ENCODE data around the gene AKT3.

The AKT3 gene

DNA sequence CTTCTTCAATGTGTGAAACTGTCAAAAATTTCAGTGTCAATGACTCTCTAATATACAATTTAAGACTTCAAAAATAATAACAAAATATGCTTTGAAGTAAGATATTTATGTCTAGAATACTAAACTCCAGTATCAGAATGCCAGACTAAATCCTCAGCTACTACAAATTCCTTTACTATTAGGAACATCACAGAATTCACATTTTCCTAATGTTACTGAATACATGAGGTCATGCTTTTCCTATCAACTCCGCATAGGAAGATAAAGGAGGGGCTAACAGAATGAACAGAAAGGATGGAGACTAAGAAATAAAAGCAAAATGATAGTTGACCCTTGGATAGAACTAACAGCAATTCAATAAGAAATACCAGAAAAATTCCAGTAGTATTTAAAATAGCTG, 301.5 kb downstream of the AKT3 start:
- no peak for DNase-seq

DNA sequence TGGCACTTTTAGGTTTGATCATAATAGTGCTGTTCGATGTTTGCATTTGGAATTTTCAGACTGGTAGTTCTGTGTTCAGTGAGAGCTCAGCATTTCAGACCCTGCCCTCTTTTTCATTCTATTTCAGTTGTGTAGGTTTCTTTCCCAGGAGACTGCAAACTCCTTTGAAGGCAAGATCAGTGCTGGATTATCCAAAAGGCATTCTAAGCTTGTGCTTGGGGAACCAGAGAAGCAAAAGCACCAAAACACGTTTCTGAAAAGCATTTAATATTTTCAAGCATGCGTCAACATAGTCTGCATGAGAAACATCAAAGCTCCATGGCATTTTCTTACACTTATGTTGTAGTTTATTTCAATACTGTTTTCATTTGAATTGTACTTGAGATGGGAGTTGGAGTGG, 302.2 kb downstream of the AKT3 start:
- DNase-seq: no peak

DNA sequence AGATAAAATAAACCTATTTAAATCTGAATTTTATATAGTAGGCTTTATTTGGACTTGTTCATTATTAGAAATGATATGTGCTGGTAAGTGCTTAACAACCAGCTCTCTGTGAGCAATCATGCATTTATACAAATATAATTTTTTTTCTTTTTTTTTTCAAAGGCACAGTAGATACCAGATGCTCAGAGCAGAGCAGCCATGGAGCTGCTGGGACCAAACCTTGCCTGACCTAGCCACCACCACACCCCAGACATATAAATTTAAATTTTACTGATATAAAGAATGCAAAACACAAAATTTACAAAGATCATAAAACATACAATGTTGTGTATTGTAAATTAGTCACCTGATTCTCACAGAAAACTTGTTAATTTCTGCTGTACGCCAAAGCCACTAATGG, 303.6 kb downstream of the AKT3 start:
- DNase-seq: no peak

DNA sequence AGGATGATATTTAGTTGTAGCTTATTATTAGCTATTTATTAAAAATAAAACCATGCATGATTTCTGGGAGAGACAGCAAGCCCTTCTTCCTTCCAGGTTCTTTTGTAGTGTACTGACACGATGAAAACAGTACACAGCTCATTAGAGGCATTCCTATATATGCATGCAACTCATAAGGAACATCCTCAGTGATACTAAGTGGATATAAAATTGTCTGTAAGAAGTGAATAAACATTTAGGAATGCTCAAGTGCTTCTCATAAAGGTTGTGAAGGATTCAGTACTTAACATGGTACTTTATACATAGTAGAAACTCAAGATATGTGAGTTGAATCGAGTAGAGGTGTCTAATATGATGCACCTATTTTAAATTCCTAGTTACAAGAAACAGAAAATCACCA, 306.5 kb downstream of the AKT3 start:
- no peak for DNase-seq

DNA sequence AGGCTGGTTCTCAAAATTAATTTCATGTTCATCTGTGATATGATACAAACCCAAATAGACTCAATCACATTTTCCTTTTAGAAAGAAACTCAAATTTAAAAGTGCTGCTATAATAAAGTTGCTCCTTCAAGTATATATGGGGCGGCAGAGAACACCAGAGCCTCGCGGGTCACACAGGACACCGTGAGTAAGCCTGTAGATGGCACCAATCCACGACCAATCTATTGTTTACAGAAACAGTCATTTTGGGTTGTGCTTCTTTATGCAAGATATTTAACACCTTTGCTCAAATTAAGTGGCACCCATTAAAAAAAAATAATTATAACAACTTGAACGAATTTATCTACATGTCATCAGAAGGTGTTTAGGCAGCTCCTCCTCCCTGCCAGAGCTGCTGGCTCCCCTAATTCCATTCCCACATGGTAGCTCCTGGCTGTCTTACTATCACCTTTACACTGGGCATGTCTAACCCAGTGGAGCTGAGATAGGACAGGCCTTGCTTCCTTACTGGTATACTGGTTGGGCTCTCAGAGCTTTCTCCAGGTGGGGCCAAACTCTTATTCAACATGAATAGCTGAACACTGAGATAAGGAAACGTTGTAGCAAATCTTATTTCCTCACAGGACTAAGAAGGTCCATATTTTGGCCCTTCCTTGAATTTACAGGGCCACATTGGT, 307.2 kb downstream of the AKT3 start:
- no peak for DNase-seq

DNA sequence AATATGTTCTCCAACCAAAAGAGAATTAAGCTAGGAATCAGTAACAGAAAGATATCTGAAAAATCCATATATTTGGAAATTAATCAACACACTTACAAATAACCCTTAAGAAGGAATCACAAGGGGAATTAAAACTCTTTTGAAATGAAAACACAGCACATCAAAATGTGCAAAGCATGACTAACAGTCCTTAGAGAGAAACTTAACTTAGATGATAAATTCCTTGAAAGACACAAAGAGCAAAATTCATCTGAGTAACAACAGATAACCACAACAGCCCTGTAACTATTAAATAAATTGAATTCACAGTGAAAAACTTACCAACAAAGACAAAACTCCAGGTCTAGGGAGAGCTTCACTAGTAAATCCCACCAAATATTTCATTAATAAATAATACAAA, 310.4 kb downstream of the AKT3 start:
- no peak for DNase-seq

DNA sequence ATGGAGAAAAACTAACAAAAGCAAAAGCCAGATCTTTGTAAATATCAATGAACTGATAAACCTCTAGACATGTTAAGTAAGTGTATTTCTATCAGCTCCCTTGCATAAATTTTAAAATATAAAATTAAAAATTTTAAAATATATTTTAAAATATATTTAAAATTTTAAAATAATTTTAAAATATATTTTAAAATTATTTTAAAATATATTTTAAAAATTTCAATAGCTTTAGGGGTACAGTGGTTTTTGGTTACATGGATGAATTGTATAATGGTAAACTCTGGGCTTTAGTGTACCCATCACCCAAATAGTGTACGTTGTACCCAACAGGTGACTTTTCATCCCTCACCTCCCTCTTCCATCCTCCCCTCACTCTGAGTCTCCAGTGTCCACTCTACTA, 315.0 kb downstream of the AKT3 start:
- no peak for DNase-seq

DNA sequence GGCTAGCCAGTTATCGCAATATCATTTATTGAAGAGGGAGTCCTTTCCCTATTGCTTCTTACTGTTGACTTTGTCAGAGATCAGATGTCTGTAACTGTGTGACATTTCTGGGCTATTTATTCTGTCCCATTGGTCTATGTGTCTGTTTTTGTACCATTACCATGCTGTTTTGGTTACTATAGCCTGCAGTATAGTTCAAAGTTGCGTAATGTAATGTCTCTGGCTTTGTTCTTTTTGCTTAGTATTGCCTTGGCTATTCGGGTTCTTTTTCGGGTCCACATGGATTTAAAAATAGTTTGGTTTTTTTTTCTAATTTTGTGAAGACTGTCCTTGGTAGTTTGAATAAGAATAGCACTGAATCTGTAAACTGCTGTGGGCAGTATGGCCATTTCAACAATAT, 320.5 kb downstream of the AKT3 start:
- DNase-seq: no peak

DNA sequence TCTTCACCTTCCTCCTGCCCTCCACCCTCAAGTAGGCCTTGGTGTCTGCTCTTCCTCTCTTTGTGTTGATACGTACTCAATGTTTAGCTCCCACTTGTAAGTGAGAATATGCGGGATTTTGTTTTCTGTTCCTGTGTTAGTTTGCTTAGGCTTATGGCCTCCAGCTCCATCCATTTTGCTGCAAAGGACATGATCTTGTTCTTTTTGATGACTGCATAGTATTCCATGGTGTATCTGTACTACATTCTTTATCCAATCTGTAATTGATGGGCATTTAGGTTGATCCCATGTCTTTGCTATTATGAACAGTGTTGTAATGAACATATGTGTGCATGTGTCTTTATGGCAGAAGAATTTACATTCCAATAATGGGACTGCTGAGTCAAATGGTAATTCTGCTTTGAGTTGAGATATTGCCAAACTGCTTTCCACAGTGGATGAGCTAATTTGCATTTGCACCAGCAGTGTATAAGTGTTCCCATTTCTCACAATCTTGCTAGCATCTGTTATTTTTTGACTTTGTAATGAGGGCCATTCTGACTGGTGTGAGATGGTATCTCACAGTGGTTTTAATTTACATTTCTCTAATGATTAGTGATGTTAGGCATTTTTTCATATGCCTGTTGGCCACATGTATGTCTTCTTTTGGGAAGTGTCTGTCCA, 321.5 kb downstream of the AKT3 start:
- no peak for DNase-seq

DNA sequence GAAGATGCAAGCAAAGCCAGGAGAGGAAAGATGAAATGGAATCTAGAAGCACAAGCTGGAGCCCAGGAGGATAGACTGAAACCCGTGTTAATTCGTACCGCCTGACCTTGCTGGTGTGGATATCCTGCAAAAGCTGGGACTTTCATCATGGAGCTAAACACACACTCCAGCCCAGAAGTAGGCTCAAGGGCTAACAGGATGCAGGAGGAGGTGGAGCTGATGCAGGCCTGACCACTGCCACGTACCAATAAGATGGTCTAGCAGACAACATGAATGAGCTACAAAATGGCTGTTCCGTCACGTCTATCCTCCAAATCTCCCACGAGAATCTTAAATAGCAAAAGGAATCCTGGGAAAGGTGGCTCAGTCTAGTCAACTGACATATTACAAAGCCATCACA, 323.9 kb downstream of the AKT3 start:
- no peak for DNase-seq

DNA sequence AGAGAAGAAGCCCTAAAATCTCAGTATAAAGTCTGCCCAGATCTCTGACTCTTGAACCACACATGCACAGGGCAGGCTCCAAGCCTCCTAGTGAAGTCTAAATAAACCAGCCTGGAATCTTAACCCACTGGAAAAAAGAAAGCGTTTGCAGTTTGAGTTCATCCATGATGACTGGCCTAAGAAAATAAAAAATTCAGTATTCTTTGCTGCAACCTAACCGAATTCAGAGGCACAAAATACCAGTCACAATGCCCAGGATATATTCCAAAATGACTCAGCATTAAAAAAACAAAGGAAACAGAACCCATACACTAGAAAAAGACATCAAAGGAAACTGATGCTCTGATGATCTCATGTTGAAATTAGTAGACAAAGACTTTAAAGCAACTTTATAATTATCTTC, 325.0 kb downstream of the AKT3 start:
- no peak for DNase-seq

DNA sequence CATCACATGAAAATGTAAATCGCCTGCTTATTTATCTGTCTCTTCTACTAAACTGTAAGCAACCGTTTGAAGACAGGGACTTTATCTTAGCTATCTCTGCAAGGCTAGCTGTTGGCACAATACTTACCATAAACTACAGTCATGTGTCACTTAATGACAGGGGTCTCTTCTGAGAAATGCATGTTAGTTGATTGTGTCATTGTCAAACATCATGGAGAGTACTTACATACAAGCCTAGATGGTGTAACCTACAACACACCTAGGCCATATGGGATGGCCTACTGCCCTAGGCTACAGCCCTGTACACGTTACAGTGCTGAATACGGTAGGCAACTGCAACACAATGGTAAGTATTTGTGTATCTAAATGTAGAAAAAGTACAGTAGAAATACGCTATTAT, 326.3 kb downstream of the AKT3 start:
- no peak for DNase-seq

DNA sequence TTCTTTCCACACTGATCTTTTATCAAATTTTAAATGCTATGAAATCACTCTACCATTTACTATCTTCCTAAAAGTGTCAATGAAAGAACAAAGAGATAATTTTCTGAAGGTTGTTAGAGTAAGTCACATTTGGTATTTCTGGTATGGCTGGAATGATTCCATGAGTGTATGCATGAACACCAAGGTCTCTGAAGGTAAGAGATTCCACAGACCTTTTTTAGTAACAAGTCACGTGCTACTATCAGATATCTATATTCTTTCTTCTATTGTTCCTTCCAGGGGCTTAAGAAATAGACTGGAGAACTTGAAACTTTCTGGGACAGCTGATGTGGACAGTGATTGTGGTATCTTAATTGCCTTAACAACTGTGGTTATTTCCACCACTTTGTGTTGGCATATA, 329.2 kb downstream of the AKT3 start:
- DNase-seq: no peak

DNA sequence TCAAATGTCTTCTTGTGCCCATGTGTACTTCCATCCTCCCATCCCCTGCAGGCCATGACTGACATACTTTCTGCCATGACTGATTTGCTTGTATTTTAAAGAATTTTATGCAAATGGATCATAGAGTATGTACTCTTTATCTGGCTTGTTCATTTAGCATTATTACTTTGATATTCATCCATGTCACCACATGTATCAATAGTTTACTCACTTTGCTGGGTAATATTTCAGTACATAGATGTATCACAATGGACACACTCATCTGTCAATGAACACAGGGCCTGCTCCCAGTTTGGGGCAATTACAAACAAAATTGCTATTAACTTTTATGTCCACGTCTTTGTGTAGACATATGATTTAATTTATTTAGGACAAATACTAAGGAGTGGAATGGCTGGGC, 335.1 kb downstream of the AKT3 start:
- DNase-seq: no peak

DNA sequence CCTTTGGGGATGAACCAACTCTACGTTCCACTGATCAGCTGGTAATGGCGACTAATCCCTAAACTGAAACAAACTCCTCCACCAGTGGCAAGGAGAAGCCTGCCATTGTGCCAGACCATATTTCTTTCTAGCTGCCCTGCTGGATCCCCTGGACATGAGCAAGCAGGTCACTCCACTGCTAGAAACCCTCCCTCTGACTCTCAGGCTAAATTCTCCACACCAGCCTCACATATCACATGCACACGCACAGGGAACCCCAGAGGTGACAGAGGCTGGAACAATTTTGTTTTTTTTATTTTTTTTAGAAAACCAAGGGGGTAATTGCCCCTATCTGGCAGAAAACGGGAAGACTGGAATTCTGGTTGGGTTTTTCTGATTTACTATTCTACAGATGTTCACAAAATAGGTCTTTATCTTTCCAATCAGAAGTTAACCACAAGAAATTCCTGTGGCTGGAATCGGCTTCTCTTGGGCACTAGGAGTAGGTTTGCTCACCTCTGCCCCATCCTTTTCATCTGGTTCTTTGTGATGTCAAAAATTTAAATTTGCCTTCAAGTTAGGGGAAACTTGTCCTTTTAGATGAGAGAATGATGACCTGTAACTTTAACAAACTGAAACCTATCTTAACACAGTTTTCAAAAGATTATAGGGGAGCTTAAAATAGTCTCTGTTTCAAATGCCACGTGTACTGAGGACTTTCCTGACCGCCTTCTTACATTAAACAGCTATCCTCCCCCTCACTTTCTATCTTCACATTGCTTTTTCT, 336.1 kb downstream of the AKT3 start:
- DNase-seq: no peak

DNA sequence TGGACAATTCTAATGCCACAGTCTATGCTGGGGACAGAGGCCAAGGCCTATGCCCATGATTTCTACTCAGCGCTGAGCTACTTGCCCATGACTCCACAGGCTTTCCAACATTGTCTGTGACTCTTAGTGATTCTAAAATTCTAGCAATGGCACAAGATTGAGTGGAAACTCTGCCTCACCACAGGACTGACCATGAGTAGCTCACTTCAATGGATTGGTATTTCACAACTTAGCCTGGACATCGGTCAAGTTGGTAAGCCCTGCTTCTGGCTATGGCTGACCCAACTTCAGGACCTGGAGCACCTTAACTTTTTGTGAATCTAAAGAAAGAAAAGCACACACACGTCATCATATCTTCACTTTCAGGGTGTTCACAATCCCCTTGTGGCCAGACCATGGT, 339.1 kb downstream of the AKT3 start:
- no peak for DNase-seq

DNA sequence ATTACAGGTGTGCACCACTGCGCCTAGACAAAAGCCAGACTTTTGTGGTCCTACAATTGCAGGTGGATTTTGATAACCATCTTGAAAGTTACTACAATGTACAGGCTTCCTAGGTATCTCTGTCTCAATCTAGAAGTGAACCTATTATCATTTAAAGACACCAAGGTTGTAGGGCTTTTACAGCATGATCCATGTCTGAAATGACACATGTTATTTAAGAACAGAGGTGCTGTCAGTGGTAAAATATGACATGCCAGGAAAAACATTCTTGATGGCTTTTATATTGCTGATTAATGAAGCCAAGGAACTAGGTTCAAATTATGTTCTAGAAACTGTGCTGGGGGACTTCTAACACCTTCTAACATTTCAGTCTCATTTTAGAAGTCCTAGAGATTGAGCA, 341.1 kb downstream of the AKT3 start:
- DNase-seq: no peak

DNA sequence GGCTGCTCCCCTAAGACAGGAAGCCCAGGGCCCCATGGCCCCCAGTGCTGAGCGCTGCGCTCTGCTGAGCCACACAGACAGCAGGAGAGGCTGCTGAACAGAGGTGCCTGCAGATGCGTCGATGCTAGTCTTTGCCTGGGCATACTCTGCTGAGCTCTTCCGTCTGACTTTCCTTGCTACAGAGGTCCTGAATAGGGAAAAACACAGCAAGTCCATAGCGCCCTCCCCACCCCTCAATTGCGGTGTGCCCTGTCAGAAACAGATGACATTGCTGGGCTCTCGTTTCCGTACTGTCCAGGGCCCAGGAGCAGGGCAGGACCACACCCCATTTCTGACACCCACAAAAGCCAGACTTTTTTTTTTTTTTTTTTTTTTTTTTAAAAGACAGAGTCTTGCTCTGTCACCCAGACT, 341.7 kb downstream of the AKT3 start:
- DNase-seq: no peak

DNA sequence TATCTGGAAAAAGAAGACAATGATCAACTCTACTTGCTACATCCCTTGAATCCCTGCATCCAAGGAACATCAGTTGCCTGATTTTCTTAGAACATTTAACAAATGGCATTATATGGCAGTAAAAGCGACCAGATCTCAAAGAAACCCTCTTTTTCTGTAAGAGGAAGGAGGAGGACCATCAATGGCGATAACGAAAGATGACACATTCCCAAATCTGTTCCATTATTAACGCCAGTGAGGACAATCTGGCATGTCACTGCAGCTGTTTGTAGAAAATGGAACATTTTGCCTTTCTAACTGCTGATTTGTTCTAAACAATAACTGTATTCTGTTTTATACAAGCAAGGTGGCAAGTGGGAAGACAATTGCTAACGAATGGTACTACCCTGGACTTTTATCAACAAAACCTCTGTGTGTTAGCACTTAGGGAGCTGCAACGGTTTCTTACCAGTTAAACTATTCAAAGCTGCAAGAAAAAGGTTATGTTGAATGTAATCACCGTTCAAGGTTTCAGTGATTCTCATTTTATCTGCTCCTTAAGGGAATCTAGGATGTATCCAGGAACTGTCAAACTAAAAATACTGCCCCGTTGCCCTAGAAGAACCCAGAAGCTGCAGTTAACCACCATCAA, 342.3 kb downstream of the AKT3 start:
- no peak for DNase-seq

DNA sequence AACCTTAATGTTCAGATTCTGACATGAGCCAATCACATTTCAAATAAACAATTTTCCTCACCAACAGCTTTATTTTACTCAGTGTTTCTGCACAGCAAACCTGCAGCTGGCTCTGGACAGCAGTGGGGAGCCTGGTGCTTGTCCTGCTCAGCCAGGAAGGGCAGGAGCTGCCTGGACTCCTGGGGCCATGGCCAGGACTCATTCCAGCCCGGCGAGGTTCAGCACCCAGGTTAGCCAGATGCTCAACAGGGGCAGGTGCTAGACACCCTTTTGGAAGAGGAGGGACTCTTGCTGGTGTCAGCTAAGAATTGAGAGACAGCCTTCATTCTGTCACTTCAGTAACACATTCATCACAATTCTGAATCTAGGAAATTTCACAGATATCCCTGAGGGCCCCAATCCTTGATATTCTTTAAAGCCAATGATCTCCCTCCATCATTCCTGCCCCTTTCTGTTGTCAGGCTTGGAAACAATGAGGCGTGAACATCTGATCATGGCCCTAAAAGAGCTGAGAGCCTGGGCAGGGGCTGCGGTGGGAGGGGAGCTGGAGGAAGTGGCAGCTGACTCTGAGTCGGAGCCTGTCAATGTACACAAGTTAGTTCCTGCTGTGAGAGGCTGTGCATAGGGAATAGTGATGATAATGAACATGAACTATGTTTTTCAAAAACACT, 342.9 kb downstream of the AKT3 start:
- no peak for DNase-seq

DNA sequence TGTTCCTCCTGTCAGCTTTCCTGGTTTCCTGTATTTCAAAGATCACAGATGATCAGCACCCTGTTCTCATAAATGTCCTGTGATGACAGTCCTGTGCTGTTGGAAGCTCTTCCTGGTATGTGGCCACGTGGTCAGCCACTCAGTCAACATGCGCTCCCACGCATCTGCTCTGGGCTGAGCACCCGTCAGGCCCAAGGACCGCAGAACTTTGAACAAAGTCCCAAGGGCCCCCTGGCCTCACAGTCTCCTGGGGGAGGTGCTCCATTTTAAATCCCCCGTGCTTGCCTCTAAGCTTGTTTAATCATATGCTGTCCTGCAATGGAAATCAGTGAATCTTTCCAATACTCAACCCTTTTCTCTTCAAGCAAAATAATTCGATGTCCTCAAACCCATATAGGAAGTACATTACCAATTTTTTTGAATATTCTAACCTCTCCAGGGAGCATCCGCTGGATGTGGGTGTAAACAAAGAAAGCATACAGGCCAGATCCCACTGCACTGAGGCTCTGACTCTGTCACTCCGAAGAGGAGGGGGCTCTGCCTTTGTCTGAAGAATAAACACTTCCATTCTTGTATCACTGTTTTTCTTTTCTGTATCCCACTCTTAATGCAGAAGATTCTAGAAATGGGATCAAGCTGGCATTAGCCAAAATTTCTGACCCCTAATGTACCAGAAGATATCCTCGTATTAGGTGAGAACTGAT, 343.9 kb downstream of the AKT3 start:
- no peak for DNase-seq

DNA sequence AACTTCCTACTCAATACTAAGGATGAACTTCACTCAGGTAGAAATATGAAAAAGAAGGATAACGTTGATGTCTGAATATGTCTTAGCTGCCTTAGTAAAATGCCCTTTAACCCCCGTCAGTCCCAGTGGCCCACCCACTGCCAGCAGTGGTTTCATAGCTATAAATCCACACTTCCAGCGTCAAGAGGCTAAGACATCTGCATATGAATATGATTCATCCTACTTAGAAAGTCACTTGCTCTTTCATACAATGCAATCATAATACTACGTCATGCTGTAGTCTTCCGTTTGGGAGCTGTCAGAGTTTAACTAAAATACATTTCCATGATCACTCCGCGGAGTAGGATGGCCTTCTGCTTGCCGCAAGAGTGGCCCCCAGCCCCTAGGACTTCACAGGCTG, 346.9 kb downstream of the AKT3 start:
- no peak for DNase-seq

DNA sequence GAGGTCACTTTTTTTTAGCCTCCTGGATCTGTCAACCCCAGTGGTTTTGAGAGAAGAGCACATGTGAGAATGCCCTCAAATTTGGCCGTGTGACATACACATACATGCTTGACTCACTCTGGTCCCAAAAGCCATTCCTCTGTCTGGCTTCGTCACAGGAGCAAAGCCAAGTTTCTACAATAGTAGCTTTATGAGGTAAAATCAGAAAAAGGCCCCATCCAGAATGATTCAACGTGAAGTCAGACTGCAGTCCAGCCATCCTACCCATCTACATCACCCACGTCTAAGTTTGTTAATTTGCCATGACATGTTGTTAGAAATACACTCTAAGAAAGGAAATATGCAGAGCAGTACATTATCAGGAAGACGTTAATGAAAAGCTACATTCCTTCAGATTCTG, 349.0 kb downstream of the AKT3 start:
- DNase-seq: no peak

Measured in activated CD4-positive, alpha-beta T cell treated with anti-CD3 and anti-CD28 coated beads for 4 hours (primary cell).